Transverse colon (tissue), 4 donors: ENCODE results near the gene FAM163A. TPM values are rescaled to one million over a fixed set of nuclear protein-coding genes. Genes with fewer than 3 reads are reported as not detected.

ENCODE experiments used
- DNase-seq: peaks from one replicate; pipeline ENCODE4 v3.0.0-alpha.2; 2019
- H3K27ac ChIP-seq, 4 donors: fragments of 200-600 bp; sonication (generic); 2 replicates each; pipeline ENCODE4 v1.5.1; 2016 to 2018; ENCODE audit warnings: inconsistent platforms in 4 of 4
- H3K27me3 ChIP-seq: fragments of 200-600 bp; sonication (generic); 2 replicates; pipeline ENCODE4 v1.5.1; 2017; ENCODE audit warnings: inconsistent platforms
- H3K36me3 ChIP-seq, 4 donors: fragments of 200-600 bp; sonication (generic); 2 replicates each; pipeline ENCODE4 v1.5.1; 2017 to 2019; ENCODE audit warnings: inconsistent platforms in 4 of 4
- H3K4me1 ChIP-seq, 4 donors: fragments of 200-600 bp; sonication (generic); 2 replicates each; pipeline ENCODE4 v1.5.1; 2017 to 2020; ENCODE audit warnings: inconsistent platforms in 4 of 4
- H3K4me3 ChIP-seq, 4 donors: fragments of 200-600 bp; sonication (generic); 1 replicate in 1 of 4; 2 replicates in 3 of 4; pipeline versions ENCODE4 v1.5.1 to v1.6.1; 2017 to 2019; ENCODE audit warnings: inconsistent platforms in 4 of 4
- H3K9me3 ChIP-seq, 2 donors: fragments of 200-600 bp; sonication (generic); 2 replicates each; pipeline ENCODE4 v1.5.1; 2017 to 2019; ENCODE audit warnings: inconsistent platforms in 2 of 2
- CTCF ChIP-seq, 5 experiments: fragments of 200-600 bp in 3 of 5; fragments of 450-650 bp in 2 of 5; sonication (generic) in 3 of 5; IDR thresholded peaks; 1 replicate in 2 of 5; 2 replicates in 3 of 5; pipeline ENCODE4 v1.5.1; 2016 to 2017; ENCODE audit warnings: antibody characterized with exemption in 5 of 5, inconsistent platforms in 3 of 5, mild to moderate bottlenecking in 2 of 5, moderate library complexity in 1 of 5
- EP300 ChIP-seq: sonication (generic); formaldehyde crosslinking; IDR thresholded peaks from one replicate; pipeline ENCODE4 v1.6.1; 2017; ENCODE audit warnings: antibody characterized with exemption, low read depth
- POLR2A ChIP-seq: fragments of 450-650 bp; IDR thresholded peaks from one replicate; pipeline ENCODE4 v1.6.1; 2016; ENCODE audit warnings: antibody characterized with exemption, mild to moderate bottlenecking, moderate library complexity
- POLR2AphosphoS5 ChIP-seq, 3 donors: sonication (generic); formaldehyde crosslinking; IDR thresholded peaks; one replicate each; pipeline ENCODE4 v1.6.1; 2016; ENCODE audit warnings: antibody characterized with exemption in 3 of 3
- WGBS, 2 donors: methylation state at CpG; one replicate each; pipeline ENCODE4 v1.1.5; 2018; ENCODE audit warnings: low coverage in 1 of 2; 5-methylcytosine and 5-hydroxymethylcytosine counted together
- in situ Hi-C, 4 donors: fragments of 200-750 bp; cut with MboI; loops; one replicate each; pipeline versions ENCODE4 v1.15.0 to v1.15.1; 2017; ENCODE audit warnings: low sequenced_read_pairs in 3 of 4, low pct_ligation_motif_present in 1 of 4, low pct_unique_long_range_greater_than_20kb in 1 of 4
- intact Hi-C: fragments of 100-400 bp; cut with DNase I; formaldehyde crosslinking; loops from one replicate; pipeline ENCODE4 v1.15.1; 2023; ENCODE audit warnings: low total_unique reads
- total RNA-seq, 4 donors: library from RNA; depleted of rRNA; stranded (reverse); fragments of >200 nt; gene quantifications; one replicate each; pipeline ENCODE4 v1.1.0, GENCODE V29; 2016

The FAM163A gene
- total RNA-seq, 4 donors from 2014 or later = 0.14 to 0.60 (median 0.48) TPM; not detected in 1

- Histone ChIP-seq H3K27me3 (no peaks in the 10 kb centered on the region), H3K4me3 (no peak overlapping the region), H3K27ac (no peak overlapping the region), H3K4me1 (no peaks in the 10 kb centered on the region), H3K9me3 (no peaks in the 10 kb centered on the region), H3K36me3 (no peaks in the 10 kb centered on the region)
- TF ChIP-seq POLR2A (no peak), POLR2AphosphoS5 (IDR thresholded peaks at IDR 0.05) (no peak), CTCF (IDR thresholded peaks at IDR 0.05) (no peak)
- in situ Hi-C loops (no loop called here), intact Hi-C loops (no loop called here)
- WGBS, 2 donors = 46 to 51% methylated on average over 3 to 4 of the region's 4 CpGs
- no peak for DNase-seq
These were observed 51.6 kb downstream of the FAM163A start for GRCh38 chr1:179794669-179795068.

GRCh38 chr1:179798213-179798863 lies 55.2 kb downstream of the FAM163A start:
- 85 to 89% methylated on average over 3 to 10 of the region's 10 CpGs for WGBS, 2 donors
- Histone ChIP-seq H3K27me3 (no peaks in the 10 kb centered on the region), H3K9me3 (no peaks in the 10 kb centered on the region), H3K27ac (no peak overlapping the region), H3K4me3 (no peak overlapping the region), H3K4me1 (no peaks in the 10 kb centered on the region), H3K36me3 (no peaks in the 10 kb centered on the region)
- TF ChIP-seq POLR2A = no peak
- TF ChIP-seq EP300 = no peak
- TF ChIP-seq POLR2AphosphoS5 (IDR thresholded peaks at IDR 0.05) = no peak
- TF ChIP-seq CTCF (IDR thresholded peaks at IDR 0.05) = no peak
- in situ Hi-C loops = no loop called here
- intact Hi-C loops = no loop called here
- DNase-seq = no peak

GRCh38 chr1:179798864-179799516 lies 55.9 kb downstream of the FAM163A start:
- no peak for TF ChIP-seq POLR2AphosphoS5 (IDR thresholded peaks at IDR 0.05)
- no peak for TF ChIP-seq CTCF (IDR thresholded peaks at IDR 0.05)
- TF ChIP-seq EP300 = no peak
- TF ChIP-seq POLR2A = no peak
- H3K4me3 ChIP-seq = no peak overlapping the region
- no peak overlapping the region for H3K27ac ChIP-seq
- 94% methylated on average over 6 of the region's 6 CpGs; no CpG with 5 or more reads in 1 of the 2 donors for WGBS, 2 donors
- no peaks in the 10 kb centered on the region for H3K36me3 ChIP-seq
- DNase-seq = no peak
- no peaks in the 10 kb centered on the region for H3K4me1 ChIP-seq
- in situ Hi-C loops = no loop called here
- H3K9me3 ChIP-seq = no peaks in the 10 kb centered on the region
- no peaks in the 10 kb centered on the region for H3K27me3 ChIP-seq
- intact Hi-C loops = no loop called here

GRCh38 chr1:179800481-179800880 lies 57.4 kb downstream of the FAM163A start:
- Histone ChIP-seq H3K4me3 (no peak overlapping the region), H3K27ac (no peak overlapping the region), H3K9me3 (no peaks in the 10 kb centered on the region), H3K4me1 (no peaks in the 10 kb centered on the region), H3K27me3 (no peaks in the 10 kb centered on the region), H3K36me3 (no peaks in the 10 kb centered on the region)
- in situ Hi-C loops = loop anchor here in 3 of 4 donors (10.0 kb wide), 1 partner anchor 86 kb away; no protein-coding TSS in a partner anchor
- 91 to 100% methylated on average over 1 to 4 of the region's 4 CpGs for WGBS, 2 donors
- no peak for TF ChIP-seq POLR2AphosphoS5 (IDR thresholded peaks at IDR 0.05)
- no peak for TF ChIP-seq EP300
- no peak for TF ChIP-seq CTCF (IDR thresholded peaks at IDR 0.05)
- no peak for TF ChIP-seq POLR2A
- intact Hi-C loops = no loop called here
- no peak for DNase-seq
